Activated naive CD4-positive, alpha-beta T cell treated with Interleukin-2 at 50 U/mL for 16 hours (primary cell): ENCODE data around the gene GIN1.
"Not testable (repeated sequence)": the region's sequence is repeated elsewhere in the genome, so short reads cannot be mapped to it uniquely, and the experiment has no call there.

Experiments used
- DNase-seq: peaks from one replicate; pipeline ENCODE4 v3.0.0-alpha.2; 2020

GIN1 gene

GRCh38 chr5:103109277-103109676 lies 10.7 kb downstream of the GIN1 start:
- DNase-seq, result no peak

- DNase-seq, result no peak
Measured at GRCh38 chr5:103108086-103108485, 11.9 kb downstream of the GIN1 start.

GRCh38 chr5:103102234-103102633 lies 17.7 kb downstream of the GIN1 start:
- DNase-seq, result no peak

- DNase-seq, result no peak
Measured at GRCh38 chr5:103101079-103101750, 18.7 kb downstream of the GIN1 start.

GRCh38 chr5:103098993-103099392 lies 20.9 kb downstream of the GIN1 start:
- DNase-seq, result no peak

GRCh38 chr5:103094737-103095136 lies 25.2 kb downstream of the GIN1 start:
- DNase-seq, result no peak

- DNase-seq, result no peak
Measured at GRCh38 chr5:103093727-103094126, 26.2 kb downstream of the GIN1 start.

GRCh38 chr5:103092676-103093075 lies 27.3 kb downstream of the GIN1 start:
- DNase-seq, result no peak

GRCh38 chr5:103090791-103091190 lies 29.1 kb downstream of the GIN1 start:
- no peak for DNase-seq

GRCh38 chr5:103089272-103089671 lies 30.7 kb downstream of the GIN1 start:
- DNase-seq, result no peak

- no peak for DNase-seq
Measured at GRCh38 chr5:103086547-103086946, 33.4 kb downstream of the GIN1 start.

GRCh38 chr5:103079796-103080195 lies 40.1 kb downstream of the GIN1 start:
- no peak for DNase-seq

- no peak for DNase-seq
Measured at GRCh38 chr5:103075442-103075841, 44.5 kb downstream of the GIN1 start.

- DNase-seq, result not testable (repeated sequence)
Measured at GRCh38 chr5:103073500-103073899, 46.4 kb downstream of the GIN1 start.

GRCh38 chr5:103066326-103066725 lies 53.6 kb downstream of the GIN1 start:
- no peak for DNase-seq

GRCh38 chr5:103060424-103060954 lies 59.4 kb downstream of the GIN1 start:
- no peak for DNase-seq

- no peak for DNase-seq
Measured at GRCh38 chr5:103059525-103059924, 60.4 kb downstream of the GIN1 start.

- DNase-seq, result no peak
Measured at GRCh38 chr5:103057208-103058130, 62.5 kb downstream of the GIN1 start.

GRCh38 chr5:103046706-103047105 lies 73.2 kb downstream of the GIN1 start:
- not testable (repeated sequence) for DNase-seq

GRCh38 chr5:103041071-103041676 lies 78.8 kb downstream of the GIN1 start:
- no peak for DNase-seq

- DNase-seq, result no peak
Measured at GRCh38 chr5:103037673-103038455, 82.1 kb downstream of the GIN1 start.

- DNase-seq, result no peak
Measured at GRCh38 chr5:103036601-103037000, 83.3 kb downstream of the GIN1 start.
